Measurements from ENCODE around the gene PIK3AP1. TPM values are rescaled to one million over a fixed set of nuclear protein-coding genes. Genes with fewer than 3 reads are reported as not detected.

The PIK3AP1 gene
- total RNA-seq, 1 experiment from 2014 or later, result 3.7 TPM

DNA sequence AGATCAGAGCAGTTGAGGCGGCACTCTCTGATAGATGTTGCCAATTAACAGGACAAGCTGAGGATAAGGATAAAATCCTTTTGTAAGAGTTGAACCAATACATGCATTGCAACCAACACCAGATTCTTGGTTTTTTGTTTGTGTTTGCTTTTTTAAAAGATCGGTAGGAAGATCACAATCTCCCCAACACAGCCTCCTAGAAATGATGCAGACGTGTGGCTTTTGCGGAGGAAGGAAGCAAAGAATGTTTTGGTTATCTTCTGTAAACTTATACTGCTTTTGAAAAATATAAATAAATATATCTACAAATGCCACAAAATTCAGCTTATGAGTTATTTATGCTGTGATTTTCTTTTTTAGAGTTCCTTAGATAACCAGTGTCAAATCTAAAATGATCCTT lies 35.5 kb downstream of the PIK3AP1 start:
- no peaks in the 10 kb centered on the region for H3F3A ChIP-seq (ENCODE audit: low read length, unreplicated experiment)
- H4K20me1 ChIP-seq (ENCODE audit: low read length), result no peaks in the 10 kb centered on the region
- H3K4me1 ChIP-seq (ENCODE audit: insufficient read depth, low read length), result no peaks in the 10 kb centered on the region
- no TSS peak for BruUV-seq (replicated peaks)
- intact Hi-C loops (cut with micrococcal nuclease), result no loop called here
- H2AFZ ChIP-seq (ENCODE audit: low read length), result no peak overlapping the region
- no peak overlapping the region for H3K4me3 ChIP-seq (ENCODE audit: low read length)
- no peak overlapping the region for H3K9ac ChIP-seq (ENCODE audit: low read length)
- ChIA-PET POLR2A (ENCODE audit: unreplicated experiment) (no interaction called here), CTCF (no interaction called here)
- no peaks in the 10 kb centered on the region for H3K27me3 ChIP-seq (ENCODE audit: low read length)
- no peaks in the 10 kb centered on the region for H3K79me2 ChIP-seq (ENCODE audit: low read length)
- H3K36me3 ChIP-seq (ENCODE audit: low read depth, low read length), result no peaks in the 10 kb centered on the region
- DNase-seq (no peak), ATAC-seq (no peak)
- no peak overlapping the region for H3K4me2 ChIP-seq (ENCODE audit: low read length)
- TF ChIP-seq, protein P1, sequence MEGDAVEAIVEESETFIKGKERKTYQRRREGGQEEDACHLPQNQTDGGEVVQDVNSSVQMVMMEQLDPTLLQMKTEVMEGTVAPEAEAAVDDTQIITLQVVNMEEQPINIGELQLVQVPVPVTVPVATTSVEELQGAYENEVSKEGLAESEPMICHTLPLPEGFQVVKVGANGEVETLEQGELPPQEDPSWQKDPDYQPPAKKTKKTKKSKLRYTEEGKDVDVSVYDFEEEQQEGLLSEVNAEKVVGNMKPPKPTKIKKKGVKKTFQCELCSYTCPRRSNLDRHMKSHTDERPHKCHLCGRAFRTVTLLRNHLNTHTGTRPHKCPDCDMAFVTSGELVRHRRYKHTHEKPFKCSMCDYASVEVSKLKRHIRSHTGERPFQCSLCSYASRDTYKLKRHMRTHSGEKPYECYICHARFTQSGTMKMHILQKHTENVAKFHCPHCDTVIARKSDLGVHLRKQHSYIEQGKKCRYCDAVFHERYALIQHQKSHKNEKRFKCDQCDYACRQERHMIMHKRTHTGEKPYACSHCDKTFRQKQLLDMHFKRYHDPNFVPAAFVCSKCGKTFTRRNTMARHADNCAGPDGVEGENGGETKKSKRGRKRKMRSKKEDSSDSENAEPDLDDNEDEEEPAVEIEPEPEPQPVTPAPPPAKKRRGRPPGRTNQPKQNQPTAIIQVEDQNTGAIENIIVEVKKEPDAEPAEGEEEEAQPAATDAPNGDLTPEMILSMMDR (conservative IDR thresholded peaks at IDR 0.05; ENCODE audit: low read depth, low read length), result no peak
- no peak for TF ChIP-seq EZH2phosphoT487 (IDR thresholded peaks at IDR 0.05; ENCODE audit: borderline replicate concordance, low read length)
- TF ChIP-seq EZH2 (IDR thresholded peaks at IDR 0.05; ENCODE audit: low read length, unreplicated experiment), result no peak
- no peaks in the 10 kb centered on the region for H3K9me2 ChIP-seq (replicated peaks; ENCODE audit: low read length)
- H3K9me3 ChIP-seq (ENCODE audit: low read length), result no peaks in the 10 kb centered on the region
- no peak overlapping the region for H3K27ac ChIP-seq (ENCODE audit: low read length)

DNA sequence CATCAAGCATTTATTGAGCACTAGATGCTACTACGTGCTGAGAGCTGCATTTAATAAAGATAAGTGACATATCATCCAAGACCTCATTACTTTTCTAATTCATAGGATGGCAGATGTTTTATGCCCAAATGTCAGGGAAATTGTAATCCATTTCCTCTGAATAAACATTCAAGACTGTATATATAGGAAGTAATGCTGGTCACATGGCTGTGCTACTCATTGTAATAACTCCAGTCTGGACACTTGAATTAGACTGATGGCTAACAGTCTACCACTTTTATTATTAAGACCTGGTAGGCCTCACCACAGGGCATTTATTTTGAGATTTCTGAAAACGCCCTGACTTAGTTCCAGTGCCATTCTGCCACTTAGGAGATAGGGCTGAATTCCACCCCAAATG lies 36.6 kb downstream of the PIK3AP1 start:
- TF ChIP-seq EZH2phosphoT487 (IDR thresholded peaks at IDR 0.05; ENCODE audit: borderline replicate concordance, low read length) (no peak), EZH2 (IDR thresholded peaks at IDR 0.05; ENCODE audit: low read length, unreplicated experiment) (no peak)
- TF ChIP-seq, protein P1 (conservative IDR thresholded peaks at IDR 0.05; ENCODE audit: low read depth, low read length), result no peak
- Histone ChIP-seq H3K4me1 (ENCODE audit: insufficient read depth, low read length) (no peaks in the 10 kb centered on the region), H3K4me3 (ENCODE audit: low read length) (no peak overlapping the region), H3K4me2 (ENCODE audit: low read length) (no peak overlapping the region), H3F3A (ENCODE audit: low read length, unreplicated experiment) (no peaks in the 10 kb centered on the region), H3K9me3 (ENCODE audit: low read length) (no peaks in the 10 kb centered on the region), H3K36me3 (ENCODE audit: low read depth, low read length) (no peaks in the 10 kb centered on the region), H3K27me3 (ENCODE audit: low read length) (no peaks in the 10 kb centered on the region), H3K27ac (ENCODE audit: low read length) (no peak overlapping the region), H2AFZ (ENCODE audit: low read length) (no peak overlapping the region), H3K79me2 (ENCODE audit: low read length) (no peaks in the 10 kb centered on the region), H3K9ac (ENCODE audit: low read length) (no peak overlapping the region), H3K9me2 (replicated peaks; ENCODE audit: low read length) (no peaks in the 10 kb centered on the region), H4K20me1 (ENCODE audit: low read length) (no peaks in the 10 kb centered on the region)
- no peak for DNase-seq
- ATAC-seq, result no peak
- CTCF ChIA-PET, result no interaction called here
- intact Hi-C loops (cut with micrococcal nuclease), result no loop called here
- BruUV-seq (replicated peaks), result no TSS peak
- POLR2A ChIA-PET (ENCODE audit: unreplicated experiment), result no interaction called here

DNA sequence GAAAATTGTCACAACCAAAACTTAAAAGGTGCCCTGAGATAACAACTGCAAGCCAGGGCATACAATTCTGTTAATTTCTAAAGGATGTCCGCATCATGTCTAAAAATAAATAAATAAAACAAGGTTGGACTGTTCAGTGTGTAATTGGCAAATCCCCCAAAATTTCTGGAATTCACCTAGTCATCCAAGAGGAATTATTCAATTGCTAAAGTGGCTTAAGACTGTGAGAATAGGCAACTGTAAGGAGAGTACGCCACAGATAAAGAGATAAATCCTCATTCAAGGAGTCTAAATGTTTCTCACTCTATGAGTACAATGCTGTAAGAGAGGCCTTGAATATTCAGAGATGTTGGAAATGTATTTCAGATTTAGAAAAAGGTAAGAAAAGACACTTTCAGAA lies 37.2 kb downstream of the PIK3AP1 start:
- no peaks in the 10 kb centered on the region for H4K20me1 ChIP-seq (ENCODE audit: low read length)
- no peaks in the 10 kb centered on the region for H3K4me1 ChIP-seq (ENCODE audit: insufficient read depth, low read length)
- H3K4me3 ChIP-seq (ENCODE audit: low read length), result no peak overlapping the region
- DNase-seq (peak; percentile 3), ATAC-seq (no peak)
- ChIA-PET POLR2A (ENCODE audit: unreplicated experiment) (no interaction called here), CTCF (no interaction called here)
- no TSS peak for BruUV-seq (replicated peaks)
- no peaks in the 10 kb centered on the region for H3K79me2 ChIP-seq (ENCODE audit: low read length)
- no peak overlapping the region for H2AFZ ChIP-seq (ENCODE audit: low read length)
- no peak overlapping the region for H3K9ac ChIP-seq (ENCODE audit: low read length)
- no peak for TF ChIP-seq EZH2phosphoT487 (IDR thresholded peaks at IDR 0.05; ENCODE audit: borderline replicate concordance, low read length)
- intact Hi-C loops (cut with micrococcal nuclease), result no loop called here
- no peak overlapping the region for H3K4me2 ChIP-seq (ENCODE audit: low read length)
- H3K9me3 ChIP-seq (ENCODE audit: low read length), result no peaks in the 10 kb centered on the region
- no peak overlapping the region for H3K27ac ChIP-seq (ENCODE audit: low read length)
- H3K27me3 ChIP-seq (ENCODE audit: low read length), result no peaks in the 10 kb centered on the region
- H3F3A ChIP-seq (ENCODE audit: low read length, unreplicated experiment), result no peaks in the 10 kb centered on the region
- no peaks in the 10 kb centered on the region for H3K9me2 ChIP-seq (replicated peaks; ENCODE audit: low read length)
- H3K36me3 ChIP-seq (ENCODE audit: low read depth, low read length), result no peaks in the 10 kb centered on the region

All from PC-3 (cell line).